ENCODE results near the gene SYPL1.

SYPL1 gene

DNA sequence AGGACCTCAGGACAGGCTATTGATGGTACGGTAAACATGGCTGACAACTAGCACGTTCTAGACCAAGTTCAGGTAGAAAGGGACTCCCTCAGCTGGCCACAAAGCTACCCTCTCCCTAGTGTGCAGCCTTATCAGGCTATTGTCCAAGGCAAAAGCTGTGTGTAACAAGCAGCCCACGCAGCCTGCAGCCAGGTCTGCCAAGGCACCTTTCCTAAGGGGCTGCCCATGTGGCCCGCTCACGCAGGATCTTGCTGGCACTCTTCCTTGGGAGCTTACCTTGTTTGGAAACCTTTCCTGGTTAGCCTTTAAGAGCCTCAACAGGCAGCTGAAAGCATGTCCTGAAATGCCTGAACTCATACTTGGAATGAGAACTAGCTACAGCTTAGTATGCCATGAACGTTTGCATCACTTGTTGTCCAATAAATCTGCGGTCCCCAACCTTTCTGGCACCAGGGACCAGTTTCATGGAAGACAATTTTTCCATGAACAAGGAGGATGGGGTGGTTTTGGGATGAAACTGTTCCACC is 51.7 kb downstream of the SYPL1 start:
- Histone ChIP-seq H3K27ac (no peak overlapping the region), H3K27me3 (replicated peaks) (no peaks in the 10 kb centered on the region), H3K36me3 (replicated peaks) (no peaks in the 10 kb centered on the region), H3K4me3 (ENCODE audit: low read depth, low read length) (no peak overlapping the region)
- no peak for DNase-seq
- in situ Hi-C loops (cut with HindIII; ENCODE audit: low pct_ligation_motif_present, low sequenced_read_pairs) = loop anchor here (25.0 kb wide), 1 partner anchor 102 kb away; no protein-coding TSS in a partner anchor
- TF ChIP-seq CTCF (IDR thresholded peaks at IDR 0.05; ENCODE audit: low read depth, low read length, missing control alignments) = no peak

DNA sequence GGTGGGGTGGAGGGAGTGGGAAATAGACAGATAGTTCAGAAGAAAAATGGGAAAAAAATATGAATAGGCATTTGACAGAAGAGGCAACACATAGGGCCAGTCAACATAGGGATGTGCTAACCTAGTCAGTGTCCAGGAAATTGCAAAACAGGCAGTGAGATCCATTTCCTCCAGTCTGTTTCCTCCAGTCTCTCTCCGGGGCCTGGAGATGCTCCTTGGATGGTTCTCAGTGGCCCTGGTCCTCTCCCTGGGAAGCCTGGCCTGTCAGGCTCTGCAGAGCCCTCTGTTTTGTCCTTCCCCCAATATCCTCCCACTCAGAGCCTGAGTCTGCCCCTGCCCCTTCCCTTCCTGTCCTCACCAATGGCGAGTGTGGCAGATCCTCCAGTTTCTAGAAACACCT is 52.6 kb downstream of the SYPL1 start:
- no peak for TF ChIP-seq CTCF (IDR thresholded peaks at IDR 0.05; ENCODE audit: low read depth, low read length, missing control alignments)
- no peaks in the 10 kb centered on the region for H3K36me3 ChIP-seq (replicated peaks)
- DNase-seq = no peak
- no peak overlapping the region for H3K4me3 ChIP-seq (ENCODE audit: low read depth, low read length)
- in situ Hi-C loops (cut with HindIII; ENCODE audit: low pct_ligation_motif_present, low sequenced_read_pairs) = loop anchor here (25.0 kb wide), 1 partner anchor 103 kb away; no protein-coding TSS in a partner anchor
- no peaks in the 10 kb centered on the region for H3K27me3 ChIP-seq (replicated peaks)
- no peak overlapping the region for H3K27ac ChIP-seq

GRCh38 chr7:106058928-106059324 is 53.2 kb downstream of the SYPL1 start:
- H3K27me3 ChIP-seq (replicated peaks) = no peaks in the 10 kb centered on the region
- no peak overlapping the region for H3K27ac ChIP-seq
- no peak for DNase-seq
- H3K36me3 ChIP-seq (replicated peaks) = no peaks in the 10 kb centered on the region
- in situ Hi-C loops (cut with HindIII; ENCODE audit: low pct_ligation_motif_present, low sequenced_read_pairs) = loop anchor here (25.0 kb wide), 1 partner anchor 103 kb away; no protein-coding TSS in a partner anchor
- H3K4me3 ChIP-seq (ENCODE audit: low read depth, low read length) = no peak overlapping the region
- TF ChIP-seq CTCF (IDR thresholded peaks at IDR 0.05; ENCODE audit: low read depth, low read length, missing control alignments) = no peak

DNA sequence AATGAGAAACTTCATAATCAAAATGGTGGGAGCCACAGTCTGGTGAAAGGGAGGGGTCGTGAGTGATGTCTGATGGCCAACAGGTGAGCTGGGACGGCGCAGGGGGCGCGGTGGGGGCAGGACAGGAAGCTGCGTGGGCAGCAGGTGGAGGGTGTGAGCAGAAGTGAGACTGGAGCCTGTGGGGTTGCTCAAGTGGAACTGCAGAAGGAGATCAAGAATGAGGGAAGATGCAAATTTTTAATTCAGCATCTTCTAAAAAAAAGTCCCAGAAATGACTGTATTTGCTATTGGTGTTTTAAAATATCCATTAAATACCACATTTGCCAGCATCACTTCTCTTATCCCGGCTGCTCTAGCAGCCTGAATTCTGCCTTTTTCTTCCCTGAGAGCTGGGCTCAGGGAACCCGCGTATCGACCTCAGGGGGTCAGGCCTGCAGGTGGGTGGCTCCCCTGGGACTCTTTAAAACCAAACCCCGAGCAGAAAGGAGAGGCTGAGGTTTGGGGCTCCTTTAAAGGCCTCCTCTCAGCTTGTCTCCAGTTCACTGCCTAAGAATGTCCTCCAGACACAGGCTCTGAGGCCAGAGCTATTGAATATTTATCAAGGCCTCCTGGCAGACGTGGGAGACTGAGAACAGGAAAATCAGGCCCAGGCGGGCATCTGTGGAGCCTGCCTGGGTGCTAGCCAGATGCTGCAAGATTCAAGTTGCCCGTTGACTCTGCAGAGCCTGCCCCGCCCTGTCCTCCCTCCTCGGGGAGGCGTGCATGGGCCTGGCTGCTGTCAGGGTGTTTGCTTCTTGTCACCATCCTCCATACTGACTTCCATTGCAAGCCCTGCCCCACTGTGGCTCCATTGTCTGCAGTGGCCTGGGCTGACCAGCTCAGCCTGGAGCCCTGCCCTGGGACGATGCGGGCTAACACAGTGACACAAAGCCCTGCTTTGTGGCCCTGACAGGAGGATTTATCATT is 53.9 kb downstream of the SYPL1 start:
- no peak for DNase-seq
- no peaks in the 10 kb centered on the region for H3K27me3 ChIP-seq (replicated peaks)
- H3K36me3 ChIP-seq (replicated peaks) = no peaks in the 10 kb centered on the region
- H3K4me3 ChIP-seq (ENCODE audit: low read depth, low read length) = no peak overlapping the region
- no peak overlapping the region for H3K27ac ChIP-seq
- TF ChIP-seq CTCF (IDR thresholded peaks at IDR 0.05; ENCODE audit: low read depth, low read length, missing control alignments) = no peak
- in situ Hi-C loops (cut with HindIII; ENCODE audit: low pct_ligation_motif_present, low sequenced_read_pairs) = loop anchor here (25.0 kb wide), 1 partner anchor 104 kb away; no protein-coding TSS in a partner anchor

DNA sequence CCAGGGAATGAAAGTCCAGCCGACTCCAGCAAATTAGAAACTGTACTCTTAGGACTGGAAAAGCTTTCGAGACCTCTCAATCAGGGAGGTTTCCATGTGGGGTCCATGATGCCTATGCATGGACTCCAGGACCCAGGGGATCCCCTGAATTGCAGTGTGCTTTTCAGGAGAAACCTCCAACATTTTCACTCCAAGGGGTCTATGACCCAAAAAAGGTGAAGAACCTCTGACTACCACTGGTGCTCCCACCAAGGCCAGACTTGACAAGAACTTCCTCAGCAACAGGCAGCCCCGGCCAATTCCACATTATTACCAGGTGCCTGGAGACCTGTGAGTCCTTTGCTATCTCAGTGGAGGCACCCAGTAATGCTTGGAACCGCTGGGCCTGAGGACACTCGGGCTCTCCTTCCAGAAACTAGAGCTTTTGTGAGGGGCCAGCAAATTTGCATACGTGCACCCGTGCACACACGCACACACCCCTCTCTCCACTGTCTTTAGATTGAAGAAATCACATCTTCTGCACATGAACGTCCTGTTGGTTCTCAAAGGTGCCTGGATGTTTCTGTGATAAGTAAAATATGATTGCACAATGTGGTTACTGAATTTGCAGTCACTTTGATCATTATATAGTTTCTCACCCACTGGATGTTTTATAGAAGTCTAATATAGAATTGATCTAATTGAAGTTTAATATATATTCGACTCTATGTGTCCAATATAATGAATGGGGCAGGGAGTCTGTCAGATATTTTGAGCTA is 54.7 kb downstream of the SYPL1 start:
- no peaks in the 10 kb centered on the region for H3K27me3 ChIP-seq (replicated peaks)
- H3K27ac ChIP-seq = no peak overlapping the region
- in situ Hi-C loops (cut with HindIII; ENCODE audit: low pct_ligation_motif_present, low sequenced_read_pairs) = loop anchor here (25.0 kb wide), 1 partner anchor 105 kb away; no protein-coding TSS in a partner anchor
- no peaks in the 10 kb centered on the region for H3K36me3 ChIP-seq (replicated peaks)
- TF ChIP-seq CTCF (IDR thresholded peaks at IDR 0.05; ENCODE audit: low read depth, low read length, missing control alignments) = no peak
- H3K4me3 ChIP-seq (ENCODE audit: low read depth, low read length) = no peak overlapping the region
- DNase-seq = no peak

Data from brain microvascular endothelial cell (primary cell).